Liver (tissue), 3 donors: Measurements from ENCODE around the gene PIWIL1.

Source experiments
- CTCF ChIP-seq: fragments of 150-350 bp; IDR thresholded peaks from 2 replicates; pipeline ENCODE4 v1.5.1; 2017; ENCODE audit warnings: improper control_type of control experiment, low read depth, low read length; ENCODE audit not compliant: missing input control
- FOXA1 ChIP-seq: IDR thresholded peaks from 2 replicates; pipeline ENCODE4 v1.6.1; 2016; ENCODE audit warnings: antibody characterized with exemption
- GABPA ChIP-seq, 2 donors: IDR thresholded peaks in 1 of 2; conservative IDR thresholded peaks in 1 of 2; 2 replicates each; pipeline ENCODE4 v1.6.1; 2016; ENCODE audit warnings: antibody characterized with exemption in 2 of 2, mild to moderate bottlenecking in 1 of 2, moderate library complexity in 1 of 2
- MAX ChIP-seq: IDR thresholded peaks from 2 replicates; pipeline ENCODE4 v1.6.1; 2016; ENCODE audit warnings: antibody characterized with exemption
- SP1 ChIP-seq: IDR thresholded peaks from 2 replicates; pipeline ENCODE4 v1.6.1; 2018; ENCODE audit warnings: antibody characterized with exemption, mild to moderate bottlenecking
- TF ChIP-seq, protein P1 (sequence below): IDR thresholded peaks from 2 replicates; pipeline ENCODE4 v1.6.1; 2016; ENCODE audit warnings: antibody characterized with exemption, mild to moderate bottlenecking
- donor health status: healthy.
- donor health status: healthy.

GRCh38 chr12:130350715-130351114 is 13.0 kb downstream of the PIWIL1 start:
- TF ChIP-seq CTCF, result no peak
- TF ChIP-seq SP1, result no peak
- TF ChIP-seq, protein P1, sequence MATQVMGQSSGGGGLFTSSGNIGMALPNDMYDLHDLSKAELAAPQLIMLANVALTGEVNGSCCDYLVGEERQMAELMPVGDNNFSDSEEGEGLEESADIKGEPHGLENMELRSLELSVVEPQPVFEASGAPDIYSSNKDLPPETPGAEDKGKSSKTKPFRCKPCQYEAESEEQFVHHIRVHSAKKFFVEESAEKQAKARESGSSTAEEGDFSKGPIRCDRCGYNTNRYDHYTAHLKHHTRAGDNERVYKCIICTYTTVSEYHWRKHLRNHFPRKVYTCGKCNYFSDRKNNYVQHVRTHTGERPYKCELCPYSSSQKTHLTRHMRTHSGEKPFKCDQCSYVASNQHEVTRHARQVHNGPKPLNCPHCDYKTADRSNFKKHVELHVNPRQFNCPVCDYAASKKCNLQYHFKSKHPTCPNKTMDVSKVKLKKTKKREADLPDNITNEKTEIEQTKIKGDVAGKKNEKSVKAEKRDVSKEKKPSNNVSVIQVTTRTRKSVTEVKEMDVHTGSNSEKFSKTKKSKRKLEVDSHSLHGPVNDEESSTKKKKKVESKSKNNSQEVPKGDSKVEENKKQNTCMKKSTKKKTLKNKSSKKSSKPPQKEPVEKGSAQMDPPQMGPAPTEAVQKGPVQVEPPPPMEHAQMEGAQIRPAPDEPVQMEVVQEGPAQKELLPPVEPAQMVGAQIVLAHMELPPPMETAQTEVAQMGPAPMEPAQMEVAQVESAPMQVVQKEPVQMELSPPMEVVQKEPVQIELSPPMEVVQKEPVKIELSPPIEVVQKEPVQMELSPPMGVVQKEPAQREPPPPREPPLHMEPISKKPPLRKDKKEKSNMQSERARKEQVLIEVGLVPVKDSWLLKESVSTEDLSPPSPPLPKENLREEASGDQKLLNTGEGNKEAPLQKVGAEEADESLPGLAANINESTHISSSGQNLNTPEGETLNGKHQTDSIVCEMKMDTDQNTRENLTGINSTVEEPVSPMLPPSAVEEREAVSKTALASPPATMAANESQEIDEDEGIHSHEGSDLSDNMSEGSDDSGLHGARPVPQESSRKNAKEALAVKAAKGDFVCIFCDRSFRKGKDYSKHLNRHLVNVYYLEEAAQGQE, result peak; percentile 79
- TF ChIP-seq GABPA (IDR thresholded peaks at IDR 0.05 in 1 of 2, conservative IDR thresholded peaks at IDR 0.05 in 1 of 2), result no peak
- TF ChIP-seq FOXA1, result no peak
- no peak for TF ChIP-seq MAX
